GM12878 (cell line): Measurements from ENCODE around the gene NCKAP5L. TPM values are rescaled to one million over a fixed set of nuclear protein-coding genes. Genes with fewer than 3 reads are reported as not detected.

Source experiments
- ATF2 ChIP-seq: IDR thresholded peaks from 2 replicates; pipeline ENCODE4 v1.6.1; 2012; ENCODE audit warnings: low read length, inconsistent platforms
- BCL3 ChIP-seq: IDR thresholded peaks from 2 replicates; pipeline ENCODE4 v1.6.1; 2011; ENCODE audit warnings: borderline replicate concordance, low read depth, mild to moderate bottlenecking, moderate library complexity, low read length; ENCODE audit not compliant: insufficient read depth, poor library complexity, severe bottlenecking
- CBX5 ChIP-seq: sonication (generic); IDR thresholded peaks from 2 replicates; pipeline ENCODE4 v1.6.1; 2016; ENCODE audit warnings: low read depth, moderate library complexity, mild to moderate bottlenecking, inconsistent platforms
- CEBPB ChIP-seq, 2 experiments: fragments of 150-350 bp in 1 of 2; IDR thresholded peaks; 2 replicates each; pipeline ENCODE4 v1.6.1; 2012 to 2014; ENCODE audit warnings: low read depth in 2 of 2, low read length in 2 of 2, borderline replicate concordance in 1 of 2, inconsistent platforms in 1 of 2
- ETV6 ChIP-seq, 2 experiments: fragments of 450-650 bp in 1 of 2; IDR thresholded peaks in 1 of 2; conservative IDR thresholded peaks in 1 of 2; 2 replicates each; pipeline ENCODE4 v1.6.1; 2014; ENCODE audit warnings: antibody characterized with exemption in 1 of 2, borderline replicate concordance in 1 of 2, low read depth in 1 of 2, mild to moderate bottlenecking in 1 of 2, moderate library complexity in 1 of 2
- IRF4 ChIP-seq: IDR thresholded peaks from 2 replicates; pipeline ENCODE4 v1.6.1; 2011; ENCODE audit warnings: low read depth, low read length
- POLR2A ChIP-seq: IDR thresholded peaks from 2 replicates; pipeline ENCODE4 v1.6.1; 2011; ENCODE audit warnings: low read depth, mild to moderate bottlenecking, low read length
- SMAD1 ChIP-seq: fragments of 450-650 bp; IDR thresholded peaks from 2 replicates; pipeline ENCODE4 v1.6.1; 2018; ENCODE audit warnings: mild to moderate bottlenecking, low read depth; ENCODE audit not compliant: partially characterized antibody
- ZBTB11 ChIP-seq: fragments of 450-650 bp; formaldehyde crosslinking; IDR thresholded peaks from 2 replicates; pipeline ENCODE4 v1.5.0; 2022; ENCODE audit warnings: mild to moderate bottlenecking, missing genetic modification characterization
- ZNF217 ChIP-seq: fragments of 450-650 bp; IDR thresholded peaks from 2 replicates; pipeline ENCODE4 v1.6.1; 2017; ENCODE audit warnings: antibody characterized with exemption, mild to moderate bottlenecking
- polyA plus RNA-seq, 11 experiments: library from polyadenylated mRNA; depleted of rRNA in 4 of 11; unstranded in 6 of 11; stranded (reverse) in 5 of 11; fragments of >200 nt; fragmentation: Nextera tagmentation in 4 of 11; fragmentation: Illumina TruSeq in 1 of 11; extraction: Ambion mirVana in 4 of 11; extraction: Trizol in 1 of 11; gene quantifications; 1 replicate in 1 of 11; 2 replicates in 10 of 11; pipeline versions ENCODE4 v1.2.1 to v1.2.3, GENCODE V29; 2011 to 2016; ENCODE audit warnings: inconsistent platforms in 2 of 11, missing spikeins in 2 of 11, low read depth in 1 of 11
- total RNA-seq, 4 experiments: library from RNA; depleted of rRNA in 3 of 4; stranded (reverse); fragments of >200 nt in 3 of 4; fragmentation: Illumina TruSeq in 1 of 4; extraction: Trizol in 1 of 4; gene quantifications; 2 replicates each; pipeline versions ENCODE4 v1.2.1 to v1.2.3, GENCODE V29; 2013 to 2021
- TF ChIP-seq, protein P1 (sequence below): IDR thresholded peaks from 2 replicates; pipeline ENCODE4 v1.6.1; 2012; ENCODE audit warnings: mild to moderate bottlenecking, low read depth, low read length
- TF ChIP-seq, protein P2 (sequence below): fragments of 450-650 bp; IDR thresholded peaks from 2 replicates; pipeline ENCODE4 v1.6.1; 2016; ENCODE audit warnings: mild to moderate bottlenecking, moderate library complexity, borderline replicate concordance

NCKAP5L gene
- total and polyA plus RNA-seq, 10 of the 15 experiments (the other 5 are each of a cell fraction or from before 2014, with no cell fraction given), result 0.03 to 15.8 (median 4.4) TPM

DNA sequence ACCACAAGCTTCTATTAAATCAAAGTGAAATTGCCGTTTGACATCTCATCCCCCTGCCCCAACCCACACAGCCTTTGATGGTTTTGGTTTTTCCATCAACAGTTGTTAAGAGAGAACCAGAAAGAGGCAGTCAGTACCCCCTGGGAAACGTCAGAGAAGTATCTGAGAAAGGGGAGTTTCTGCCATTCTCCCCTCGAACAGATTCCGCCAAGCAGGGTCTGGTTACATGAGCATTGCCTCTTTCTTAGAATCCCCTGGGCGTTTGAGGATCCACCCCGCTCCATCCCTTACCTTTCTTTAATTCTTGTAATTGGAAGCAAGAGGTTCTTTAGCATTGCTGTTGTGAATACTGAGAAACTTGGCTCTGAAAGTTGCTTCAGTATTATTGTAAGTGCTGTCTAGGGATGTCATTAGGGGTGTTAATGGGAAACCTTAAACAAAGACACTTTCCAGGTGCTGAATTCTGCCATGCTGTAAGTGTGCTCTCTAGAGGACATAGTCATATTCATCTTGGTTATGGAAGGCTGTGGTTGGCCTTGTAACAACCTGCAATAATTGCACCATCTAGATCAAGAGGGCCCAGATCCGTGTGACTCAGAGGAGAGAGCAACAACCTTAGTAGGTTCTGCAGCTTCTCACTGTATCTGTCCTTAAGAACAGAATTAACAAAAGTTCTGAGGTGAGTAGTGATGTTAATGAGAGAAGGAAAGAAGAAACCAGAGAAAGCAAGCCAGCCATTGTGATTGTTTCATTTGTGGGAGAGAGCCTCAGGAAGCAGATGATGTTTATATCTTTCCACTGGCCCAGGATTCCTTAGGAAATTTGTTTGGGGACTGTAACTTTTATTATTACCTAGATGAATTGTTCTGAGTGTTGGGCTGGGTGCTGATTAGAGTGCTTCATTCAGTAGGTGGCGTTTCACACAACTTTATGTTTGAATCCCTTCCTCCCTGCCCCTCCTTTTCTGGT lies 77.9 kb downstream of the NCKAP5L start (continued):
- TF ChIP-seq, protein P1, sequence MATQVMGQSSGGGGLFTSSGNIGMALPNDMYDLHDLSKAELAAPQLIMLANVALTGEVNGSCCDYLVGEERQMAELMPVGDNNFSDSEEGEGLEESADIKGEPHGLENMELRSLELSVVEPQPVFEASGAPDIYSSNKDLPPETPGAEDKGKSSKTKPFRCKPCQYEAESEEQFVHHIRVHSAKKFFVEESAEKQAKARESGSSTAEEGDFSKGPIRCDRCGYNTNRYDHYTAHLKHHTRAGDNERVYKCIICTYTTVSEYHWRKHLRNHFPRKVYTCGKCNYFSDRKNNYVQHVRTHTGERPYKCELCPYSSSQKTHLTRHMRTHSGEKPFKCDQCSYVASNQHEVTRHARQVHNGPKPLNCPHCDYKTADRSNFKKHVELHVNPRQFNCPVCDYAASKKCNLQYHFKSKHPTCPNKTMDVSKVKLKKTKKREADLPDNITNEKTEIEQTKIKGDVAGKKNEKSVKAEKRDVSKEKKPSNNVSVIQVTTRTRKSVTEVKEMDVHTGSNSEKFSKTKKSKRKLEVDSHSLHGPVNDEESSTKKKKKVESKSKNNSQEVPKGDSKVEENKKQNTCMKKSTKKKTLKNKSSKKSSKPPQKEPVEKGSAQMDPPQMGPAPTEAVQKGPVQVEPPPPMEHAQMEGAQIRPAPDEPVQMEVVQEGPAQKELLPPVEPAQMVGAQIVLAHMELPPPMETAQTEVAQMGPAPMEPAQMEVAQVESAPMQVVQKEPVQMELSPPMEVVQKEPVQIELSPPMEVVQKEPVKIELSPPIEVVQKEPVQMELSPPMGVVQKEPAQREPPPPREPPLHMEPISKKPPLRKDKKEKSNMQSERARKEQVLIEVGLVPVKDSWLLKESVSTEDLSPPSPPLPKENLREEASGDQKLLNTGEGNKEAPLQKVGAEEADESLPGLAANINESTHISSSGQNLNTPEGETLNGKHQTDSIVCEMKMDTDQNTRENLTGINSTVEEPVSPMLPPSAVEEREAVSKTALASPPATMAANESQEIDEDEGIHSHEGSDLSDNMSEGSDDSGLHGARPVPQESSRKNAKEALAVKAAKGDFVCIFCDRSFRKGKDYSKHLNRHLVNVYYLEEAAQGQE, result no peak
- TF ChIP-seq POLR2A (no peak), SMAD1 (no peak), ZBTB11 (no peak), IRF4 (no peak), ETV6 (conservative IDR thresholded peaks at IDR 0.05 in 1 of 2, IDR thresholded peaks at IDR 0.05 in 1 of 2; ENCODE audit: borderline replicate concordance in 1 of 2, low read depth in 1 of 2) (no peak), CBX5 (no peak), ATF2 (no peak), ZNF217 (no peak), CEBPB (IDR thresholded peaks at IDR 0.05; ENCODE audit: borderline replicate concordance in 1 of 2, low read depth in 2 of 2, low read length in 2 of 2) (peak in 1 of 2 experiments; percentile 82; a peak in 1 of 4 replicates), BCL3 (no peak)
- TF ChIP-seq, protein P2, sequence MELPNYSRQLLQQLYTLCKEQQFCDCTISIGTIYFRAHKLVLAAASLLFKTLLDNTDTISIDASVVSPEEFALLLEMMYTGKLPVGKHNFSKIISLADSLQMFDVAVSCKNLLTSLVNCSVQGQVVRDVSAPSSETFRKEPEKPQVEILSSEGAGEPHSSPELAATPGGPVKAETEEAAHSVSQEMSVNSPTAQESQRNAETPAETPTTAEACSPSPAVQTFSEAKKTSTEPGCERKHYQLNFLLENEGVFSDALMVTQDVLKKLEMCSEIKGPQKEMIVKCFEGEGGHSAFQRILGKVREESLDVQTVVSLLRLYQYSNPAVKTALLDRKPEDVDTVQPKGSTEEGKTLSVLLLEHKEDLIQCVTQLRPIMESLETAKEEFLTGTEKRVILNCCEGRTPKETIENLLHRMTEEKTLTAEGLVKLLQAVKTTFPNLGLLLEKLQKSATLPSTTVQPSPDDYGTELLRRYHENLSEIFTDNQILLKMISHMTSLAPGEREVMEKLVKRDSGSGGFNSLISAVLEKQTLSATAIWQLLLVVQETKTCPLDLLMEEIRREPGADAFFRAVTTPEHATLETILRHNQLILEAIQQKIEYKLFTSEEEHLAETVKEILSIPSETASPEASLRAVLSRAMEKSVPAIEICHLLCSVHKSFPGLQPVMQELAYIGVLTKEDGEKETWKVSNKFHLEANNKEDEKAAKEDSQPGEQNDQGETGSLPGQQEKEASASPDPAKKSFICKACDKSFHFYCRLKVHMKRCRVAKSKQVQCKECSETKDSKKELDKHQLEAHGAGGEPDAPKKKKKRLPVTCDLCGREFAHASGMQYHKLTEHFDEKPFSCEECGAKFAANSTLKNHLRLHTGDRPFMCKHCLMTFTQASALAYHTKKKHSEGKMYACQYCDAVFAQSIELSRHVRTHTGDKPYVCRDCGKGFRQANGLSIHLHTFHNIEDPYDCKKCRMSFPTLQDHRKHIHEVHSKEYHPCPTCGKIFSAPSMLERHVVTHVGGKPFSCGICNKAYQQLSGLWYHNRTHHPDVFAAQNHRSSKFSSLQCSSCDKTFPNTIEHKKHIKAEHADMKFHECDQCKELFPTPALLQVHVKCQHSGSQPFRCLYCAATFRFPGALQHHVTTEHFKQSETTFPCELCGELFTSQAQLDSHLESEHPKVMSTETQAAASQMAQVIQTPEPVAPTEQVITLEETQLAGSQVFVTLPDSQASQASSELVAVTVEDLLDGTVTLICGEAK, result no peak
